Ovary (tissue), 9 donors: ENCODE measurements around the gene PITPNC1. TPM values are rescaled to one million over a fixed set of nuclear protein-coding genes. Genes with fewer than 3 reads are reported as not detected.

Source experiments
- DNase-seq, 5 donors: peaks; one replicate each; pipeline ENCODE4 v3.0.0-alpha.2; 2019 to 2020
- H3K27ac ChIP-seq, 2 donors: fragments of 200-600 bp; one replicate each; pipeline versions ENCODE4 v1.5.1 to v1.8.0; 2019 to 2022
- H3K27me3 ChIP-seq: fragments of 200-600 bp; one replicate; pipeline ENCODE4 v1.8.0; 2022
- H3K36me3 ChIP-seq: fragments of 200-600 bp; sonication (generic); one replicate; pipeline ENCODE4 v1.5.1; 2019
- H3K4me1 ChIP-seq: one replicate; pipeline ENCODE4 v1.8.1; 2013; ENCODE audit warnings: mild to moderate bottlenecking, moderate library complexity; ENCODE audit not compliant: insufficient read depth
- H3K4me3 ChIP-seq: fragments of 200-600 bp; sonication (generic); one replicate; pipeline ENCODE4 v1.5.1; 2017
- H3K9me3 ChIP-seq, 2 donors: fragments of 200-600 bp in 1 of 2; sonication (generic) in 1 of 2; one replicate each; pipeline versions ENCODE4 v1.5.1 to v1.8.1; 2013 to 2019; ENCODE audit warnings: mild to moderate bottlenecking in 1 of 2, moderate library complexity in 1 of 2
- EP300 ChIP-seq: sonication (generic); formaldehyde crosslinking; IDR thresholded peaks from one replicate; pipeline ENCODE4 v1.6.1; 2017; ENCODE audit warnings: antibody characterized with exemption
- POLR2A ChIP-seq: fragments of 450-650 bp; IDR thresholded peaks from one replicate; pipeline ENCODE4 v1.6.1; 2017; ENCODE audit warnings: antibody characterized with exemption, mild to moderate bottlenecking, moderate library complexity
- WGBS, 3 donors: extraction: QIAGEN DNeasy Blood & Tissue Kit in 1 of 3; methylation state at CpG; one replicate each; pipeline versions ENCODE4 v1.1.5 to v1.1.7; 2013 to 2017; 5-methylcytosine and 5-hydroxymethylcytosine counted together
- intact Hi-C, 4 donors: fragments of 100-400 bp; cut with DNase I; formaldehyde crosslinking; loops; one replicate each; pipeline versions ENCODE4 v1.11.0 to v1.15.1; 2022 to 2023
- polyA plus RNA-seq, 2 donors: library from polyadenylated mRNA; stranded (reverse); fragments of 200-250 nt in 1 of 2; fragments of 350-450 nt in 1 of 2; fragmentation: Illumina TruSeq in 1 of 2; extraction: RNeasy Lipid Tissue Mini Kit (QIAGEN cat#74804) in 1 of 2; gene quantifications; one replicate each; pipeline ENCODE4 v1.2.3, GENCODE V29; 2013 to 2014
- total RNA-seq, 7 donors: library from RNA; depleted of rRNA in 2 of 7; stranded (reverse); fragments of >200 nt in 2 of 7; fragmentation: NEBNext Ultra II Directional in 3 of 7; extraction: Animal tissue kit (Norgen Biotek cat#: 25700) in 3 of 7; gene quantifications; one replicate each; pipeline versions ENCODE4 v1.1.0 to v1.2.4, GENCODE V29; 2016 to 2023
- TF ChIP-seq, protein P1 (sequence below), 3 donors: fragments of 450-650 bp in 2 of 3; fragments of 200-600 bp in 1 of 3; IDR thresholded peaks; one replicate each; pipeline versions ENCODE4 v1.5.1 to v1.8.0; 2016 to 2022; ENCODE audit warnings: antibody characterized with exemption in 3 of 3, mild to moderate bottlenecking in 1 of 3
- donor health status: DM: no; HTN: no; CAD: no; lungs with moderate emphysema.
- donor health status: DM: no; HTN: no; CAD: no.
- donor health status: Bipolar disorder and iron deficiency.
- donor health status: DM: yes; HTN: yes; CAD: no.
- donor health status: DM: no; HTN: no; CAD: no.
- donor health status: DM: yes; HTN: yes; CAD: no.

The PITPNC1 gene
- total and polyA plus RNA-seq, 9 donors: 14.9 to 40.9 (median 23.8) TPM

- Histone ChIP-seq H3K4me3 (no peak overlapping the region), H3K36me3 (no peaks in the 10 kb centered on the region), H3K9me3 (no peaks in the 10 kb centered on the region), H3K4me1 (no peaks in the 10 kb centered on the region), H3K27ac (no peak overlapping the region), H3K27me3 (no peaks in the 10 kb centered on the region)
- DNase-seq: no peak
- intact Hi-C loops: no loop called here
- TF ChIP-seq POLR2A (no peak), EP300 (no peak)
- TF ChIP-seq, protein P1, sequence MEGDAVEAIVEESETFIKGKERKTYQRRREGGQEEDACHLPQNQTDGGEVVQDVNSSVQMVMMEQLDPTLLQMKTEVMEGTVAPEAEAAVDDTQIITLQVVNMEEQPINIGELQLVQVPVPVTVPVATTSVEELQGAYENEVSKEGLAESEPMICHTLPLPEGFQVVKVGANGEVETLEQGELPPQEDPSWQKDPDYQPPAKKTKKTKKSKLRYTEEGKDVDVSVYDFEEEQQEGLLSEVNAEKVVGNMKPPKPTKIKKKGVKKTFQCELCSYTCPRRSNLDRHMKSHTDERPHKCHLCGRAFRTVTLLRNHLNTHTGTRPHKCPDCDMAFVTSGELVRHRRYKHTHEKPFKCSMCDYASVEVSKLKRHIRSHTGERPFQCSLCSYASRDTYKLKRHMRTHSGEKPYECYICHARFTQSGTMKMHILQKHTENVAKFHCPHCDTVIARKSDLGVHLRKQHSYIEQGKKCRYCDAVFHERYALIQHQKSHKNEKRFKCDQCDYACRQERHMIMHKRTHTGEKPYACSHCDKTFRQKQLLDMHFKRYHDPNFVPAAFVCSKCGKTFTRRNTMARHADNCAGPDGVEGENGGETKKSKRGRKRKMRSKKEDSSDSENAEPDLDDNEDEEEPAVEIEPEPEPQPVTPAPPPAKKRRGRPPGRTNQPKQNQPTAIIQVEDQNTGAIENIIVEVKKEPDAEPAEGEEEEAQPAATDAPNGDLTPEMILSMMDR (IDR thresholded peaks at IDR 0.05): no peak
- 96% methylated on average over 14 of the region's 14 CpGs for WGBS, 3 donors
These were observed 275.4 kb downstream of the PITPNC1 start for GRCh38 chr17:67652433-67652832.

- no peaks in the 10 kb centered on the region for H3K27me3 ChIP-seq
- H3K27ac ChIP-seq: no peak overlapping the region
- DNase-seq: no peak
- no peaks in the 10 kb centered on the region for H3K36me3 ChIP-seq
- H3K4me3 ChIP-seq: no peak overlapping the region
- peaks cover 0 to 4% of the 10 kb centered on the region in 2 donors for H3K9me3 ChIP-seq
- 83 to 87% (median 86%) methylated on average over 7 of the region's 7 CpGs for WGBS, 3 donors
- H3K4me1 ChIP-seq: no peaks in the 10 kb centered on the region
- TF ChIP-seq EP300 (no peak), POLR2A (no peak)
- TF ChIP-seq, protein P1 (IDR thresholded peaks at IDR 0.05): no peak
- intact Hi-C loops: no loop called here
These were observed 278.5 kb downstream of the PITPNC1 start for GRCh38 chr17:67655478-67656148.

DNA sequence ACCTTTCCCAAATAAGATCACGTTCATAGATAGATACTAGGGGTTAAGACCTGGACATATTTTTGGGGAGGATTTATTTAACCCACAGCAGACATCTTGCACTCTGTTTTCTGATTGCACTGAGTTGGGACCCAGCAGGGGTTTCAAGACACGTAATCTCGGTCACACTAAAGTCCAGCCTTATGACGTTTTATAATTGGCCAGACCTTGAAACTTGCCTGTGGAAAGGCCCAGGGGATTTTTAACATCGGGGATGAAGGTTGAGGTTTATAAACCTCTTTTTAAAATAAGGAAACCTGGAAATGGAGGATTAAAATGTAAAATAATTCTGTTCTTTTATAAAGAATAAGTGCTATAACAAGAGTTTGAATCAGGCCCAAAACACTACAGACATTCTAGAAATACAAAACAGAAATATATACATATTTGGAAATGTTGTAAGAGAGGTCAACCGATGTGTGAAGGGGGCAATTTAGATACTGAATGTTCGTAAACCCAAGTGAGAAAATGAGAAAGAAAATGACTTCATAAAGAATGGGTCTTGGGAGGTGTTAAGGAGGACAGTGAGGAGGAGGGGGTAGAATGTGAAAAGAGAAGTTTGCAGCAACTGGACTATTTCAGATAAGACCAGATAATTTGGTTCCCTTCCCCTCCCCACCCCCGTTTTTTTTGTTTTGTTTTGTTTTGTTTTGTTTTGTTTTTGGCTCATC is 279.6 kb downstream of the PITPNC1 start:
- intact Hi-C loops: no loop called here
- Histone ChIP-seq H3K4me3 (no peak overlapping the region), H3K27ac (no peak overlapping the region), H3K27me3 (no peaks in the 10 kb centered on the region), H3K9me3 (peaks cover 0 to 4% of the 10 kb centered on the region in 2 donors), H3K4me1 (no peaks in the 10 kb centered on the region), H3K36me3 (no peaks in the 10 kb centered on the region)
- WGBS, 3 donors: 66 to 76% (median 68%) methylated on average over 8 of the region's 8 CpGs
- no peak for DNase-seq
- TF ChIP-seq POLR2A (no peak), EP300 (no peak)
- TF ChIP-seq, protein P1 (IDR thresholded peaks at IDR 0.05): no peak

GRCh38 chr17:67657596-67657995 is 280.5 kb downstream of the PITPNC1 start:
- TF ChIP-seq, protein P1 (IDR thresholded peaks at IDR 0.05): no peak
- TF ChIP-seq EP300: no peak
- no peak for TF ChIP-seq POLR2A
- no peak overlapping the region for H3K27ac ChIP-seq
- intact Hi-C loops: no loop called here
- no peaks in the 10 kb centered on the region for H3K36me3 ChIP-seq
- no peaks in the 10 kb centered on the region for H3K27me3 ChIP-seq
- WGBS, 3 donors: 93 to 94% (median 94%) methylated on average over 4 of the region's 4 CpGs
- no peaks in the 10 kb centered on the region for H3K4me1 ChIP-seq
- peaks cover 0 to 4% of the 10 kb centered on the region in 2 donors for H3K9me3 ChIP-seq
- no peak for DNase-seq
- H3K4me3 ChIP-seq: no peak overlapping the region
